Measurements from ENCODE around the gene DUSP7.

Gene DUSP7

DNA sequence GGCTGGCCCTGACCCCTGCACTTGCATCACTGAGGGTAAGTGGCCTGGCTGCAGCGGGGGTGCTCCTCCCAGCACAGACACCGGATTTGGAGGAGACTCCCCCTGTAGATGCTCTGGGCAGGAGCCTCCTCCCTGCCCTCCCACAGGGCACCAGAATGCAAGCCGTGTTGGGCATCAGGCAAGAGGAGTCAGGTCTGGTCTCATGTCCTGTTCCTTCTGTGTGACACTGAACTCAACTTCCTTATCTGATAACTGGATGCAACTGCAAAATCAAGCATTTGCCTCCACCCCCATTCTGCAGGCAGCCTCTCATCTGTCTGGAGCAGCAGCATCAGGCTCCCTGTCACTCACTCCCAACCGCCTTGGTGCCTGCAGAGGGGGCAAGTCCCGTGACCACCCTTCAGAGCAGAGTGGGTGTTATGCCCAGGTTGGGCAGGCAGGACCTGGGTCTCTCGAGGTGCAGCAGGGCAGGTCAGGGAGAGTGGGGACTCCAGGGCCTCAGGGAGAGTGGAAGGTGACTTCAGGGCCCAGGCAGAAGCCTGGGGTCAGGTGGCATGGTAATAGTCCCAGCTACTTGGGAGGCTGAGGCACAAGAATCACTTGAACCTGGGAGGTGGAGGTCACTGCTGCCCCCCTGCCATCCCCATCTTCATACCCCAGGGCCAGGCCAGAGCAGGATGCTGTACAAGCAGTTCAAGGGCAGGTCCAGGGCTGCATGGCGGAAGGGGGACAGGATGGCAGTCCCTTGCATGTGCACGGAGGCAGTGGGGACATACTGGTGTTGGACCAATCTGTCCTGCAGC, 50.2 kb downstream of the DUSP7 start:
- no peak for DNase-seq (ENCODE audit: low read depth in 2 of 2)

DNA sequence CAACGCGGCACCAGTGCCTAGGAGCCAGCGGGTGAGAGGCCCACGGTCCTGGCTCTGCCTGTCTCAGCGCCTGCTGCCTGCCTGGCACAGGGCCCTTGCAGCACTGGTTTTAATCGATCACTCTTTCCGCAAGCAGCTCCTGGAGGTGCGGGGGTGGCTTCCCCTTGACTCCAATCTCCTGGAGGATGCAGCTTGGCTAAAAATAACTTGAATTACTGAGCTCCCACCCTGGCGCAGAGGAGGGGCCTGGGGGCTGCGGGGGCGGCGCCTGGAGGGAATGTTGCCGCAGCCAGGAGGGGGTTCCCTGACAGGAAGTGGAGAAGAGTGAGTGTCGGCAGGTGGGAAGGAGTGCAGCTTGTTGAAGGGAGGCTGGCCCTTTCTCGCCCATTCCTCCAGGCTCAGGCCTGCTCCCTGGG, 50.8 kb downstream of the DUSP7 start:
- DNase-seq (ENCODE audit: low read depth in 2 of 2) = no peak

DNA sequence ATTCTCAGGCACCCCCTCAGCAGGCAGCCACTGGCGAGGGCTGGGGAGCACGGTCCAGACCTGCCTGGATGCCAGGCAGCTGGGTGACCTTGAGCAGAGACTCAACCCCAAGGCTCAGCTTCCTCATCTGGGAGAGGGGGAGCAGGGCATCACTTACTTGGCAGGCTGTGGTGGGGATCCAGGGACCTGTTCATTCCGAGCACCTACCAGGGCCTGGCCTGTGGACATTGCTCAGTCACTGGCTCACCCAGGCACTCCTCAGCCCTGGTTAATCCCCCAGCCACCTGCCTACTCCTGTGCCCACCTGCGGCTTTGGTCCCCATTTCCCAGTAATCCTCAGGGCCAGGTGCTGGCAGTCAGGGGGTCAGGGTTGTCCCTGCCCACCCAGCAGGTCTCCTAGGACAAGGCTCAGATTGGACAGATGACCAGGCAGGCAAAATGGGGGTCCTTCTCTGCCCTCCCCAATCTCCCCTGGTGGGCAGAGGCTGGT, 51.4 kb downstream of the DUSP7 start:
- DNase-seq (ENCODE audit: low read depth in 2 of 2) = no peak

DNA sequence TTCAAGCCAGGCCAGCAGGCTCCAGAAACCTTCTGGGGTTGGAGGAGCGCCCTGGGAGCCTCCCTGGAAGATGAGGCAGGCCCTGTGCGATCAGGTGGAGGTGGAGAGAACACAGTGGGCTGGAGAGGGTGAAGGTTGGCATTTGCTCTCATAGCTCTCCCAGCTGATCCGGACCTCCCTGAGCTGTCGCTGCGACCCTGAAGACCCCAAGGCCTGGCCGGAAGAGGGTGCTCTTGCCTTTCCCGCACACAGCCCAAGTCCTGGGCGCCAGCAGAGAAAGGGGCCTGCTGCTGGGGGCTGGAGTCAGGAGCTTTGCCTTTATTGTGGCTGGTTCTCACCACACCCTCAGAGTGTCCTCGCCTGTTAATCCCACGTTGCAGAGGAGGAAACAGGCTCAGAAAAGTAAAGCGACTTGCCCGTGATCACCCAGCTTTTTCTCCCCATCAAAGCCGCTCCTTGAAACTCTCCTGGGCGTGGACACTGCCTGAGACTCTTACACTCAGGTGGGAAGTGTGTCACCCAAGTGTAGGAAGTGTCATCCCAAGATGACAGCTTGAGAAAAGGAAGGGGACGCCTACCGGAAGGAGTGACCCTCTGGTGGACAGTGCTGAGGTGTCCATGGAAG, 52.1 kb downstream of the DUSP7 start:
- no peak for DNase-seq (ENCODE audit: low read depth in 2 of 2)

DNA sequence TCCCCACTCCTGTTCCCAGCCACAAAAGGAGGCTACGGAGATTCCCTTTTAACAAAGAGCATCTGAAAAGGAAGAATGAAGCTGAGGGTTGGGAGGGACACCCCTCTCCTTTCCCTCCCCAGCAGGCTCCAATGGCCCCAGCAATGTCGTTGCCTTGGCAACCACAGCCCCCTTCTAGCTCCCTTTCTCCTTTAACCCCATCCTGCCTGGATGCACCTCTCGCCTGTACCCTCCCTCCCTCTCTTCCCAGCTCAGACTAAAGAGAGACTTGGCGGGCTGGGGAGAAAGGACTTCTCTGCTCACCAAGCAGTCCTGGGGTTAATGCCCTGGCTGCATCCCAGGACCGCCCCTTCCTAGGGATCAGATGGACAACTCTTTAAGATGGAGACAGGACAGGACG, 53.6 kb downstream of the DUSP7 start:
- DNase-seq (ENCODE audit: low read depth in 2 of 2) = no peak

DNA sequence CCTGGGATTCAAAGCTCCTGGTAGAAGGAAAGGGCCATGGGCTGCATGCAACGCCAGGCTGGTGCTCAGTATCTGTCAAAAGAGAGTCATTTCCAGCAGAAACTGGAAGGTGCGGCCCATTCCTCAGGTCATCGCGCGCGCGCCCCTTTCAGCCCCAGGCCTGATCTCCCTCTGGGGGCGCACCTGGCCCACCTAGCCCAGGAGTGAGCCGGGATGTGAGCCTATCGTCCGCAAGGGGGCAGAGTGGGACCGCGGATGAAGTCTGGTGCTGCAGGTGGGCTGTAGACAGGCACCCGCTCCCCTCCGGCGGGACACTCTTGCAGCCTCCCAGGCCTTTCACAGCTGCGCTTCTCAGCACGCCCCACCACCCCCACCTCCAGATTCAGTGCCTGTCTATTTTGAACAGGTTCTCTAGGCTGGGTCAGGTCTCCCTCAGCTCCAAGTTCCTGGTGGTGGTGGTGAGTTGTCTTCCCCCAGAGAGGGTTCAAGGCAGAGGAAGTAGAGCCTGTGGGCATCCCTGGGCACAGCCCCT, 54.9 kb downstream of the DUSP7 start:
- DNase-seq (ENCODE audit: low read depth in 2 of 2) = peak; percentile 78 to 79

DNA sequence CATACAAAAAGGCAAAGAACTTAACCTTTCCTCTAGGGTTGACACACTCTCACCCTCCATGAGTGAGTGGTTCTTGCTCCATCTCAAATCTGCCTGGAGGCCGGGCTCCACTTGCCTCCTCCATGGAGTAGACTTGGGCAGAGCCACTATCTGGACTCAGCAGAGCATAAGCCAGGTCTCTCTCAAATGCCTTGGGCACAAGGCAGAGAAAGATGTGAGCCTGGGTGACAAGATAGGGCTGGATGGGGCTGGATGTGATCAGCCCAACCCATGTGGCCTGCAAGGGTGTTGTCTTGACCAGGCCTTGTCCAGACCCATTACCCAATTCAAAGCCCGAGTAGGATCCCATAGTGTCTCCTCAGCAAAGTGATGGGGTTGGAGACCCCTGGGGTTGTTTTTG, 56.5 kb downstream of the DUSP7 start:
- no peak for DNase-seq (ENCODE audit: low read depth in 2 of 2)

Measured in activated CD4-positive, alpha-beta T cell treated with anti-CD3 and anti-CD28 coated beads for 24 hours (primary cell).